GM12872 (cell line): ENCODE measurements around the gene NCK2.

Experiments used
- TF ChIP-seq, protein P1 (sequence below): IDR thresholded peaks from 3 replicates; pipeline ENCODE4 v1.5.1; 2011; ENCODE audit warnings: low read depth, mild to moderate bottlenecking, low read length, moderate library complexity; ENCODE audit not compliant: insufficient read depth

The NCK2 gene

DNA sequence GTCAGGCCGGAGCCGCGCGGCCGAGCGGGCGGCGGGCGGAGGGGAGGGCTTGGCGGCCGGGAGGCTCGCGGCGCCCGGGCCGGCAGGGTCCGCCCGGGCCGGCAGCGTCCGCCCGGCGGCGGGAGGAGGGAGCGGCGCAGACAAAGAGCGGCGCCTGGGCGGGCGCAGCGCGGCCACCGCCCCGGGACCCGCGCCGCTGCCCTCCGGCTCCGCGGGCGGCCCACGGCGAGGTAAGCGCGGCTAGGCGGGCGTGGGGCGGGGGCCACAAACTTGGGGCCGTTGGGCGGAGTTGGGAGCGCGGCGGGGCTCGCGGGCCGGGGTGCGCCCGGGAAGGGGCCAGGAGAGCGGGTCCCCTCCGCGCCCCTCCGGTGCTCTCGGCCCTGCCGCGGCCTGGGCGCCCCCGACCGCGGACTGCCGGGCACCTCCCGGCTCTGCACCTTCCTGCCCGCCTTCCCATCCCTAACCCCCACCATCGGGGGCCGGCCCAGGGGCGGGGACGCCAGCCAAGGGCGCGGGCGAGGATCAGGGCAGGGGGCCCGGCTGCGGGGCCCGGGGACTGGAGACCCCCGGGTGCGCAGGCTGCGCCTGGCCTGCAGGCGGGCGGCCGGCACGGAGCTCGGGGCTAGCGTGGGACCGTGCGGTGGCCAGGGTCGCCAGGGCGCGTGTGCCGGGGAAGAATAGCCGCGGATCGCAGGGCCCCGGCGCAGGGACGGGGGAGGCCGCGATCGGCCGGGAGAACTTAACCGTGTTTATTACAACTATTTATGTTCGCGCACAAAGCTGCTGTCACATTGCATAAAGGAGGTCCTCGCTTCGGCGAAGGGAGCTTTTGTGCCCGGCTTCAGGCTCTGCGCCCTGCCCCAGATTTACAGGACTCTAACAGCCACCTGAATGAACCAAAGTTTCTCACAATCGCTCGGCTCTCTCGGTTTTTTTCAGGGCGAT is at the start of gene NCK2:
TSS of gene NCK2 (plus strand) at position 4 of the 945 bp plus-strand sequence. CDS start 110,152 bp downstream, outside the sequence.
- TF ChIP-seq, protein P1, sequence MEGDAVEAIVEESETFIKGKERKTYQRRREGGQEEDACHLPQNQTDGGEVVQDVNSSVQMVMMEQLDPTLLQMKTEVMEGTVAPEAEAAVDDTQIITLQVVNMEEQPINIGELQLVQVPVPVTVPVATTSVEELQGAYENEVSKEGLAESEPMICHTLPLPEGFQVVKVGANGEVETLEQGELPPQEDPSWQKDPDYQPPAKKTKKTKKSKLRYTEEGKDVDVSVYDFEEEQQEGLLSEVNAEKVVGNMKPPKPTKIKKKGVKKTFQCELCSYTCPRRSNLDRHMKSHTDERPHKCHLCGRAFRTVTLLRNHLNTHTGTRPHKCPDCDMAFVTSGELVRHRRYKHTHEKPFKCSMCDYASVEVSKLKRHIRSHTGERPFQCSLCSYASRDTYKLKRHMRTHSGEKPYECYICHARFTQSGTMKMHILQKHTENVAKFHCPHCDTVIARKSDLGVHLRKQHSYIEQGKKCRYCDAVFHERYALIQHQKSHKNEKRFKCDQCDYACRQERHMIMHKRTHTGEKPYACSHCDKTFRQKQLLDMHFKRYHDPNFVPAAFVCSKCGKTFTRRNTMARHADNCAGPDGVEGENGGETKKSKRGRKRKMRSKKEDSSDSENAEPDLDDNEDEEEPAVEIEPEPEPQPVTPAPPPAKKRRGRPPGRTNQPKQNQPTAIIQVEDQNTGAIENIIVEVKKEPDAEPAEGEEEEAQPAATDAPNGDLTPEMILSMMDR, result no peak

DNA sequence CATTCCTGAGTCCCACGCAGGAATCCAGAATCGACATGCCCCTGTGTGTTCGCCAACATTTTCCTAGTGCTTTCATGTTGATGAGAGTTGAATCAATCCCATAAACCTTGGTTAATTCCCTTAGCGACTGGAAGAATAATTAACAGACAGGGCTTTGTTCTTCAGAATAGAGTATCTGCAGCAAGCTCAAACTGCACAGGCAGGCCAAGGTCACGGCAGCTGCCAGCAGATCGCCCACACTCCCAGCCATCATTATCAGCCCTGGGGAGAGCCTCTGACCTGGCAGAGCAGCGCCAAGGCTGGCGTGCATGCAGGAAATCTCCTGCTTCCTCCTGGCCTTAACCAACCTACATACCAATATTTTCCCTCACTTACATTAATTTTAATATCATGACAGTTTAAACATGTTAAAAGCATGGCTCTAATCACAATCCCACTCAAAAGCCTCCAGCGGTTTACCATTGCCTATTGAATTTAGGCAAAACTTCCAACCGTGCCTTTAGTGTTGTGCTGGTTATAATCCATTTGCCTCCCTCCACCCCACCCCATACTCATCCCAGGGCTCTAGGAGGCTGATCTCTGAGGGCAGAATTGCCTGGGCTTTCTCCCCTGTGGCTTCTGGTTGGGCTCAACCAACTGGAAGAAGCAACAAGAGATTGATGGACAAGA is 46.8 kb upstream of the NCK2 start:
- TF ChIP-seq, protein P1, result no peak

DNA sequence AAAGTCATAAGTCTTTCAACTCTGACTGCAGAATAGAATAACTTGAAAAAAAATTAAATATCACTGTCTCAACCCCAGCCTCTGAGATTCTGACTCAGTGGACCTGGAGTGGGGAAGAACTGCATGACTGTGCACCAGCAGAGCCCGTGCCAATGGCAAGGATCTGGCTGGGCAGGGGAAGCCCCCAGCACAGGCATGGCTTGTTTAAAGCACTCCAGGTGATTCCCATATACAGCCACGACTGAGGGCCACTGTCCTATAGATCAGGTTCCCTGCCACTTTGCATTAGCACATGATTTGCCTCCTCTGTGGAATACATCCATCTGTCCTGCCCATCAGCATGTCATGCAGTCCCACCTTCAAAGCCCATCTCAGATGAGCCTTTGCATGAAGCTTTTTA is 45.9 kb upstream of the NCK2 start:
- TF ChIP-seq, protein P1, result no peak

DNA sequence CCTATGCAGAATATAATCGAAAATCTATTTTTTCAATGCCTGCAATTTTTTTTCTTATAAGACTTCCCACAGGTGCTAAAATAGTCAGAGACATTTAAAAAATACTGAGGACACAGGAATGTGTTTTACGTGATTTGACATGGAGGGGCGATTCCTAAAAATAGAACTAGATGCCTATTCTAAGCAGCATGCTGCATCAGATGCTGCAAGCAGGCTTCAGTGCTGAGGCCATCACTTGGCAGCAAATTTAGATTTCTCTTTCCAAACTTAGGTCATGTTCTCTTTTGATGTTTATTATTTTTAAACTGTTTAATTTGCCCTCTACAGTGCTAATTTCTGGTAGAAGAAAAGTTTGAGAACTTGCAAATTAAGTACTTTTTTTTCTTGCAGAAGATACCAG is 43.7 kb upstream of the NCK2 start:
- TF ChIP-seq, protein P1, result no peak

DNA sequence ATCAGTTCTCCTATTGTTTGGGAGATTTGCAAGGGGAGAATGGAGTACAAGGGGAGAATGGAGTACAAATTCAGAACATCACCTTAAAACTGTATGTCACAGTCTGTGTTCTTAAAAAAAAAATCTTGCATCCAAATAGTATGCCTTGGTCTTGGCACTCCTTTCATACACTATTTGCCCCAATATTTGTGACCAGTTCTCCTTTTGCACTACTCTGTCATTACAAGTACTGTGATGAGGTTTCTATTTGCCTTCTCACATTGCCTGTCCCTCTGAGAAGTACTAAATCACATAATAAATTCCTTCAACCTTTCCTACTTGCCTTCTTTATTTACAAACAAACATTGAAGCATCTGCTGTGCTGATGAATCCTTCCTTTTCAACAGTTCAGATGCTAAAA is 36.0 kb upstream of the NCK2 start:
- TF ChIP-seq, protein P1, result no peak

DNA sequence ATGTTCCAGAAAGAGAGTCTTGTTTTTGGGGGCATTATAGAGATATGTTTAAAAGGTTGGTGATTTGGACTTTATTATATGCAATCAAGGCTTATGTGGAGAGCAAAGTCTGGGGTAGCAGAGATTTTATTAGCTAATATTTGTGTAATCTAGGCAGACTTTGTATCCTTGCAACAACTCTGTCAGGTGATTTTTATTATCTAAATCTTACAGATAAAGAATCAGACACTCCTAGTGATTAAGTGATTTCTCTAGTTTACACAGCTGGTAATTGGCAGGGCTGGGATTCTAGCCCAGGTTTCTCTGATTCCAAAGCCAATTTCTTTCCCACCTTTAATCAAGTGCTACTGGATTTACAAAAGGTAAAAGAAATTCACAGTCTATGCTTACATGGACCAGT is 33.3 kb upstream of the NCK2 start:
- TF ChIP-seq, protein P1, result no peak

DNA sequence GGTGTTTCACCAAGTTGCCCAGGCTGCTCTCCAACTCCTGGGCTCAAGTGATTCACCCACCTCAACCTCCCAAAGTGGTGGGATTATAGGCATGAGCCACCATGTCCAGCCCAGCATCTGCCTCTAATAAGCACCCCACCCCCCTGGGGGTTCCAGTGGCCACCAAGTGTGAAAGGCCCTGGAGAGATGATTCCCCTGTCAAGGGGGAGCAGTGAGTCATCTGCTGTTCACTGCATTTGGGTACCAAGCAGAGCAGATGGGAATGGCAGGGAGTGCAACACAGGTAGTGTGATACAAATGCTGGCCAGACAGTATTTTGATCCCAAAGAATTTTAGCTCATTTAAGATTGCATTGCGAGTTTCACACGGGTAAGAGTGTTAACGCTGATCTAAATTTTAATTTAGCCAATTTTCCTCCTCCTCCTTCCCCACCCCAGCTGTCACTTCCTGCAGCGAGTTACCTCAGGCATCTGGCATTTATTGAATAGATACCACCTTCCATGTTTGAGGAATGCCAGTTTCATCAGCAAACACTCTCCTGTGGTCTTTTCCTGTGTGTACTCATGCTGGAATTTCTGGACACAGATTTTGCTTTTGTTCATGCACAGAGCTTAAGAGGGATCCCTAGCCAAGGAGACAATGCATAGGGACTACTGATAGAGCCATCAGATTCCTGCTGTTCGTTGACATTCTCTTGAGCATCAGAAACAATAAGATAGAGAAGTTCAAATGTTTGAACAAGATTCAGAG is 32.4 kb upstream of the NCK2 start:
- TF ChIP-seq, protein P1, result no peak
